Anterior cingulate cortex (tissue), 58 donors: Measurements from ENCODE around the gene COPB2.

Experiments
- DNase-seq, 58 donors: peaks; one replicate each; lab custom pipeline; 2025; lab: John Stamatoyannopoulos, UW

Gene COPB2

GRCh38 chr3:139309880-139310279 lies 79.6 kb downstream of the COPB2 start:
- no peak for DNase-seq

- no peak for DNase-seq
Observed at GRCh38 chr3:139309061-139309591, 80.3 kb downstream of the COPB2 start.

- DNase-seq, result no peak
Observed at GRCh38 chr3:139308560-139308959, 80.9 kb downstream of the COPB2 start.

GRCh38 chr3:139307601-139308555 lies 81.6 kb downstream of the COPB2 start:
- DNase-seq, result no peak
